ENCODE measurements around the gene CARMIL3. TPM values are rescaled to one million over a fixed set of nuclear protein-coding genes. Genes with fewer than 3 reads are reported as not detected.

The CARMIL3 gene
- total RNA-seq, 2 experiments from 2014 or later, result 0.43 to 0.56 TPM

DNA sequence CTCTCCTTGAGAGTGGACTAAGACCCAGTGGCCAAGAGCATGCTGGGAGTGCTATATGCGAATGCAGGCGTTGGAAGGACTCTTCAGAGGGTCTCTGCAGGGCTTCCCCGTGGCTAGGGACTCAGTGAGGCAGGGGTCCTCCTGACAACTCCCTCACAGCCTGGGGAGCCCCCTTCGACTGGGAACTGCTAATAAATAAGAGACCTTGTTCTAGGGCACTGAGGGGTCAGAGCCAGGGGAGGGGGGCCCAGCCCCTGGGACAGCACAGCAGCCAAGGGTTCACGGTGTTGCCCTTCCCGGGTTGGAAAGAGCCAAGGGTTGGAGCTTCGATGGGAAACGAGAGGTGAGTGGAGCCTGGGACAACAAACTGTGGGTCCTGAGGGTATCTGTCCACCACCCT, 13.6 kb downstream of the CARMIL3 start:
- Mint-ChIP-seq H3K4me3 (no peak overlapping the region), H3K27me3 (no peaks in the 10 kb centered on the region), H3K9me3 (no peaks in the 10 kb centered on the region), H3K27ac (no peak overlapping the region), H3K4me1 (no peaks in the 10 kb centered on the region), H3K36me3 (no peaks in the 10 kb centered on the region)
- DNase-seq, result no peak

DNA sequence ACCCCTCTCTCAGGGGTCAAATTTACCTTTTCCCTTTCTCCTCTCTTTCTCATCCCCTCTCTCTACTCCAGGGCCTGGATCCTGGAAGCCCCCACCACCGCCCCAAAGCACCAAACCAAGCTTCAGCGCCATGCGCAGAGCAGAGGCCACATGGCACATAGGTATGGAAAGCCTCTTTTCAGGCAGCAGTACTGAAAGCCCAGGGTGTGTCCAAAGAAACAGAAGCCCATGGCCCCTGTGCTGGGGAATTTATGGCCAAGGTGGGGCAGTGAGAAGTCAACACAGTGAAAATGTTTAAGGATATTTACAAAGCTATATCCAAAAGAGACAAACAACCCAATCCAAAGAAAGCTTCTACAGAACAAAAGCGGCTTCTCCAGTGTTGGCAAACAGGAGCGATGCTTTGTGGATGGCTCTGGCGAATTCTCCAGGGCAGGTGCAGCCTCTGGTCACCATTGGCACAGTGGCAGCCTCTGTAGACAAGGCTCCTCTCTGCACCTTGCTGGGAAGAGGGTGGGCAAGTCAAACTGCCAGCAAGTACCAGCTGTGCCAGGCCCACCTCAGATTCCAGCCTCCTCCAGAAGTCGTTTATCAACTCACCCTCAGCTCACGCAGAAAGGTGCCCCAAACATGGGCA, 14.8 kb downstream of the CARMIL3 start:
- Mint-ChIP-seq H3K4me1 (peaks cover 5% of the 10 kb centered on the region), H3K36me3 (no peaks in the 10 kb centered on the region), H3K4me3 (no peak overlapping the region), H3K9me3 (no peaks in the 10 kb centered on the region), H3K27me3 (no peaks in the 10 kb centered on the region), H3K27ac (no peak overlapping the region)
- no peak for DNase-seq

DNA sequence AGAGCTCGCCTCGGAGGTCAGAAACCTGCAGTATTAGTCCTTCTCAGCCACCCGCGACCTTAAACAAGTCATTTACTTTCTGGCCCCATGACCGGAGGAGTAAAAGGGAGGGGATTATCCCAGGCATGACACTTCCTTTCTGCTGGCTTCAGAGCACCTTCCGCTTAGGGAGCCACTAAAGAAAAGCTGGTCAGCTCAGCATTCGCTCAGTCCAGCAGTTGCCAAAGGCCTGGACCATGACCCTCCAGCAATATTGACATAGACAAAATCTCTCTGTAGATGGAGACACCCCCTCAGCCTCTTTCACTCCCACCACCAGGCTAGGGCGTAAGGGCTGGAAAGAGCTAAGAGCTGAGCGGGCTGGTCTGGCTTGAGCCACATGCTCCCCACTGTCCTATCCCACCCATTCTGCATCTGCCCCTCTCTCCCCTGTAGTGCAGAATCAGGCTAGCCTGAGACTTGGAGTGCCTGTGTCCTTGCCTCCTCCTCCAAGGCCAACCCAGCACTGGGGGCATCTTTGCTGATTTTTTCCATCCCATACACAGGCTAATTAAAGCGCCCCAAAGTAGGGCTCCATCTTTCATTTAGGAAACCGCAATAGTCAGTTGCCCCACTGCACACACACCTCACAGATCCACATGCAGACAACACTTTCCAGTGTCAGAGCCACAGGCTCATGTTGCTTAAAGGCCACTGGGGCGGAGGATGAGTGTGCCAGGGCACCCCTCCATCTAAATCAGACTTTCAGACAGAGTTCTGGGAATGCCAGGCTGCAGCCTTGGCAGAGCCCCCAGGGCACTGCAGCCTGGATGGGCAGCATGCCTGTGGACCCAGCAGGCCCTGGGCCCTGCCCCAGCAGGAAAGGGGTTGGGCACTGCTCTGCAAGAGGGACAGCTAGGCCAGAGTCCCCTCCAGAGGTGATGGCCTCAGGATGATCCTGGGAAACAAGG, 15.6 kb downstream of the CARMIL3 start:
- H3K9me3 Mint-ChIP-seq, result no peaks in the 10 kb centered on the region
- H3K4me3 Mint-ChIP-seq, result no peak overlapping the region
- no peaks in the 10 kb centered on the region for H3K36me3 Mint-ChIP-seq
- H3K27ac Mint-ChIP-seq, result no peak overlapping the region
- no peaks in the 10 kb centered on the region for H3K27me3 Mint-ChIP-seq
- H3K4me1 Mint-ChIP-seq, result peaks cover 5% of the 10 kb centered on the region
- DNase-seq, result no peak

DNA sequence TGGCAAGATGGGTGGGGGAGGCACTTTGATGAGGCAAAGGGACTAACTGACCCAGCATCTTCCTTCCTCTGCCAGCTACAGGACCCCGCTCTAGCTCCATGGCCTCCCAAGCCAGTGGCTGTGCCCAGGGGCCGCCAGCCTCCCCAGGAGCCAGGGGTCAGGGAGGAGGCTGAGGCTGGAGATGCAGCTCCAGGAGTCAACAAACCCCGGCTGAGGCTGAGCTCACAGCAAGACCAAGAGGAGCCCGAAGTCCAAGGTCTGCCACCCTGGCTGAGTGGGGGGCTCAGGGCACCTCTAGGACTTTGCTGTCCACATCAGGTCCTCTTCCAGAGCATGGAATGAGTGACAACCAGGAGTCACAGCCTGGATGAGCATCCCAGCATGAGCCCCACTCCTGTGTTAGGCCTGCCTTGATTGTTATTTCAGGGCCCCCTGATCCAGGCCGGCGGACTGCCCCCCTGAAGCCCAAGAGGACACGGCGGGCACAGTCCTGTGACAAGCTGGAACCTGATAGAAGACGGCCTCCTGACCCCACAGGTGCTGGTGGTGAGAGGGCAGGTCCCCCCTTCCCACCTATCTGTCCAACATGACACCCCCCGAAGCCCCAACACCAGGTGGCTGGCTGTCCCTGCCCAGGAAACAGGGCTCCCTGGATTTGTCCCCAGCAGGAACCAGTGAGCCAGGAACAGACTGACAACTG, 17.1 kb downstream of the CARMIL3 start:
- peaks cover 5% of the 10 kb centered on the region for H3K4me1 Mint-ChIP-seq

DNA sequence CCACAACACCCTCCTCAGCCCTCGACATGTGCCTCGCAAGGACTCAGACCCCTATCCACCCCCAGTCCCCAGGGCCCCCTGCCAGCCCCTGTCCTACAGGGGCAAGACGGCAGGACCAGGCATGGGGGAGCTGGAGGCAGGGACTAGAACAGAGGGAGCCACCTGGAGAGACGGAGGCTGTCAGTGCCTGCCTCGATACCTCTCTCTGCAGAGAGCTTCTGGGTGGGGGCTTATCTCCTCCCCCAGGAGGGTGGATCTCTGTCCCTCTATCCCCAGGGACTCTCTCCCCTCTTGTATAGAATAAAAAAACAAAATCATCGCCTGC, 17.6 kb downstream of the CARMIL3 start:
- Mint-ChIP-seq H3K27me3 (no peaks in the 10 kb centered on the region), H3K9me3 (no peaks in the 10 kb centered on the region), H3K4me3 (no peak overlapping the region), H3K36me3 (no peaks in the 10 kb centered on the region), H3K27ac (no peak overlapping the region), H3K4me1 (peaks cover 5% of the 10 kb centered on the region)
- no peak for DNase-seq

More for the DNA sequence above, 17.1 kb downstream of the CARMIL3 start:
- Mint-ChIP-seq H3K4me3 (no peak overlapping the region), H3K27ac (no peak overlapping the region), H3K27me3 (no peaks in the 10 kb centered on the region), H3K9me3 (no peaks in the 10 kb centered on the region), H3K36me3 (no peaks in the 10 kb centered on the region)
- no peak for DNase-seq

DNA sequence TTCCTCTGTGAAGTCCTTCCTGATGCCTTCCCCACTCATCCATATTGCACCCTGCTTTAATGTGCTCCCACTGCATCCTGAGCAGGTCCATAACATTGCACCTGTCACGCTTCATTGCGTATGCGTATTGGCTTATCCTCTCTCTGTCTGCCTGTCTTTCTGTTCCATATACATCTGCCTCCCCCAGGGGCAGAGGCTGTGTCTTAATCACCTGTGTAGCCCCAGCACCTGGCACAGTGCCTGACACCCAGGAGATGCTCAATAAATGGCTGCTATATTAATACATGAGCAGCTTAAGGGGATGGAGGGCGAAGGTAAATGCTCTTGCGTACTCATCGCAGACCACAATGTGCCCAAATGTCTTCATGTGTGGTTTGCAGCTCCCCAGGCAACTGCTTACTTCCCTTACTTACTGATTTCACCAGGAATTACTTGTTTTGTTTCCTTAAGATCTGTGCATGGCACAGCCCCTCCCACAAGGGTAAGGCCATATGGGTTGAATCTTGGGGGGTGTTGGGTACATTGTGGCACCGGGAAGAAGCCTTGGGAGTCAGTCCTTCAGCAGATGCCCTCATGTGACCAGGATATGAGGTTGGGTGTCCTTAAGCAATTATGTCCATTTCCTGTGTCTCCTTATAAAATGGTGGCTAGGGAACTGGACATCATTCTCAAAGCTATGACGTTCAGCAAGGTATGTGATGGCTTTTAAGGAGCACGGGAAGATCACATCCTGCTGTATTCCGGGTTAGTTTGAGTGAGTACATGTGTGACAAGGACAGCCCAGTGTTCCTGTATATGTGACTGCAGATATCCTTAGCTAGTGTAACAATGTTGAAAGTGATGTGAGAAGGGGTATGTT, 18.7 kb downstream of the CARMIL3 start:
- H3K27ac Mint-ChIP-seq, result no peak overlapping the region
- DNase-seq, result no peak
- H3K4me3 Mint-ChIP-seq, result no peak overlapping the region
- H3K9me3 Mint-ChIP-seq, result no peaks in the 10 kb centered on the region
- H3K4me1 Mint-ChIP-seq, result peaks cover 5% of the 10 kb centered on the region
- no peaks in the 10 kb centered on the region for H3K36me3 Mint-ChIP-seq
- H3K27me3 Mint-ChIP-seq, result no peaks in the 10 kb centered on the region

DNA sequence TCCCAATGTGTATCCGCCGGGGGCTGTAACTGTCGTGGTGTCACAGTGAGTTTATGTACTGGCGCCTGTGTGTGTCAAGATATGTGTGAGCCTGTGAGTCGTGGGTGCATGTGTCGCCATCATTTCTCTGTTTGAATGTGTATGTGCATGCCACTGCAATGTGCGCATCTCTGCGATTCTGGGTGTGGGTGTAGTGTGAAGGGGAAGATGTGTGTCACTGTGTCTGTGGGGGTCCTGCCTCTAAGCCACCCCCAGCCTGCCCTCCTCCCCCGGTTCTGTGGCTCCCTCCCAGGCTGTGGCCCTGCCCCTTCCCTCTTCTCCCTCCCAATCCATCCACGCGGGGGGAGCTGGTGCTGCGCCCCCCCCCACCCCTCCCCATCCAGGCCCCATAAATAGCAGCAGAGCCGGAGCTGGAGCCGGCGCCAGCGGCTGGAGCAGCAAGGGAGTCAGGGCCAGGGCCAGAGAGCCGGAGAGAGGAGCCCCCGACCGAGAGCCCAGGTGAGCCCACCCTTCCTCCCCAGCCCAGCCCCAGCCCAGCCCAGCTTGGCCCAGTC, 19.4 kb downstream of the CARMIL3 start, which contains the start of gene CPNE6:
Gene CPNE6, plus strand, starts transcription at position 419 of the 554 bp plus-strand sequence. CDS start 1,375 bp downstream, outside the sequence.
- DNase-seq, result peak; percentile 45
- Mint-ChIP-seq H3K4me3 (no peak within 1 kb of the TSS), H3K9me3 (no peaks in the 10 kb centered on the region), H3K27ac (no peak within 1 kb of the TSS), H3K27me3 (no peaks in the 10 kb centered on the region), H3K4me1 (peaks cover 7% of the 10 kb centered on the region), H3K36me3 (no peaks in the 10 kb centered on the region)

DNA sequence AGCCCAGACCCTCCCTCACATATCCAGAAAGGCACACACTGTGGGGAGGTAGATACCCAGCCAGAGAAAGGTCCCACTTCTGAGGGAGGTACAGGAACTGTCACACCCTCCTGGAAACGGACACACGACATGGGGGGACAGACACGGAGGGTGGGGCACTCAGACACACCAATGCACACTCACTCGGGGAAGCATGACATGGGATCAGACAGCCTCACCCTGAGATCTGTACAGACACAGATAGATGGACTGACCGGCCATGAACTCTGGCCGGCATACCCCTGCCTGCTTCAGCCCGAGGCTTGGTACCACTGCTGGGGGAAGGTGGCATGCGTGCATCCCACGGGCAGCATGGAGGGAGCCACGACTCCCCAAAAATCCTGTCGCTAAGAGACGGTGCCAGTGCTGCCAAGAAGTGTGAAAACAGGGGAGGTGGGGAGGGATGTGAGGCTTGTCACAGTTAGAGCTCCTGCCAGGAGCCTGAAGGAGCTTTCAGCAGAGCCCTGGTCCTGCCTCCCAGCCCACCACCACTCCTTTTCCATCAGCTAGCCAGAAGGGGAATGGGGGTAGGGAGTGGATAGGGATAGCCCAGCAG, 20.1 kb downstream of the CARMIL3 start:
- Mint-ChIP-seq H3K4me1 (peaks cover 7% of the 10 kb centered on the region), H3K36me3 (no peaks in the 10 kb centered on the region), H3K27me3 (no peaks in the 10 kb centered on the region), H3K4me3 (no peak overlapping the region), H3K27ac (no peak overlapping the region), H3K9me3 (no peaks in the 10 kb centered on the region)
- no peak for DNase-seq

DNA sequence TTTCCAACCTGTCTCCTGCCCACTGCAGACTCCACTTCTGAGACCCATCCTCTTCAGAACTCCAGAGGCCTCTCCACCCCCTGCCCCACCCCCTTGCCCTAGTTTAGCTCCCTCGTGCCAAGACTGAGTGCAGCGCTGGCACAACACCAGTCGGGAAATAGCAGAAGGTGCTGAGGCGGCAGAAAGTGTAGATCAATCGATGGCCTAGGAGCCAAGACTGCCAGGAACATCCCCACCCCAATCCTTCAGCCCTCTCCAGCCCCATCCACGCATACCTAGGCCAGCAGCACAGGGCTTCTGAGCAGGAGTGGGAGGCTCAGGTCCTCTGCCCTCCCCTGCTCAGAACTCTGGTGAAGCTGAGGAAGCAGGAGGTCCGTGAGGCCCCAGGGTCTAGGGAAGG, 20.6 kb downstream of the CARMIL3 start:
- Mint-ChIP-seq H3K36me3 (no peaks in the 10 kb centered on the region), H3K4me3 (no peak overlapping the region), H3K27ac (no peak overlapping the region)

DNA sequence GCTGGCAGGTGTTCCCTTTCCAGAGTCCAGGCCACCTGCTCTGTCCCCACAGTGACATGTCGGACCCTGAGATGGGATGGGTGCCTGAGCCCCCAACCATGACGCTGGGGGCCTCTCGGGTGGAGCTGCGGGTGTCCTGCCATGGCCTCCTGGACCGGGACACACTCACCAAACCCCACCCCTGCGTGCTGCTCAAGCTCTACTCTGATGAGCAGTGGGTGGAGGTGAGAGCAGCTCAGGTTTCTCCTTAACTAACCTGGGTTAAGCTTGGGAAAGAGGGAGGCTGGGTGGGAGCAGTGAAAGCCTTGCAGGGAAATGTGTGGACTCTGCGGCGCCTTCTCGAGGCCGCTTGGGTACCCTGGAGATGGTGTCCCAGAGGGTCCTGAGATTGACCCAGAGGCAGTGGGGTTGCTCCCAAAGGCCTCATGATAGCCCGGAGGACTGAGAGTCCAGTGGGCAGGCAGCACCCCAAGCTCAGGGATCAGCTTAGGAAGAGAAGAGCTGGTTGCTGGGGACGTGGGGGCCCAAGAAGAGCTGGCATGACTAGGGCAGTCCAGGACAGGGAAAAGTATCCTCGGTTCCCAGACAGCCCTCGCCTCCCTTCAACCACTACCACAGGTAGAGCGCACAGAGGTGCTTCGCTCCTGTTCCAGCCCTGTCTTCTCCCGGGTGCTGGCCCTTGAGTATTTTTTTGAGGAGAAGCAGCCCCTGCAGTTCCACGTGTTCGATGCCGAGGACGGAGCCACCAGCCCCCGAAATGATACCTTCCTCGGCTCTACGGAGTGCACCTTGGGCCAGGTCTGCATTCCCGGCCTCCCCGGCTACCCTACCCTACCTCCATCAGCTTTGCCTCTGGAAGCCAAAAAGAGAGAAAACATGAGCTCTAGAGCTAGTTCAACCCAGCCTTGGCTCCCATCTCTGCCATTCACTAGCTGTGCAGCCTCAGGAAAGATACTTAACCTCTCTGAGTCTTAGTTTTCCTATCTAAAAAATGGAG, 21.4 kb downstream of the CARMIL3 start:
- Mint-ChIP-seq H3K27ac (no peak overlapping the region), H3K9me3 (no peaks in the 10 kb centered on the region)

More for the DNA sequence above, 20.6 kb downstream of the CARMIL3 start:
- no peaks in the 10 kb centered on the region for H3K9me3 Mint-ChIP-seq
- H3K4me1 Mint-ChIP-seq, result peaks cover 7% of the 10 kb centered on the region
- no peak for DNase-seq
- H3K27me3 Mint-ChIP-seq, result no peaks in the 10 kb centered on the region

DNA sequence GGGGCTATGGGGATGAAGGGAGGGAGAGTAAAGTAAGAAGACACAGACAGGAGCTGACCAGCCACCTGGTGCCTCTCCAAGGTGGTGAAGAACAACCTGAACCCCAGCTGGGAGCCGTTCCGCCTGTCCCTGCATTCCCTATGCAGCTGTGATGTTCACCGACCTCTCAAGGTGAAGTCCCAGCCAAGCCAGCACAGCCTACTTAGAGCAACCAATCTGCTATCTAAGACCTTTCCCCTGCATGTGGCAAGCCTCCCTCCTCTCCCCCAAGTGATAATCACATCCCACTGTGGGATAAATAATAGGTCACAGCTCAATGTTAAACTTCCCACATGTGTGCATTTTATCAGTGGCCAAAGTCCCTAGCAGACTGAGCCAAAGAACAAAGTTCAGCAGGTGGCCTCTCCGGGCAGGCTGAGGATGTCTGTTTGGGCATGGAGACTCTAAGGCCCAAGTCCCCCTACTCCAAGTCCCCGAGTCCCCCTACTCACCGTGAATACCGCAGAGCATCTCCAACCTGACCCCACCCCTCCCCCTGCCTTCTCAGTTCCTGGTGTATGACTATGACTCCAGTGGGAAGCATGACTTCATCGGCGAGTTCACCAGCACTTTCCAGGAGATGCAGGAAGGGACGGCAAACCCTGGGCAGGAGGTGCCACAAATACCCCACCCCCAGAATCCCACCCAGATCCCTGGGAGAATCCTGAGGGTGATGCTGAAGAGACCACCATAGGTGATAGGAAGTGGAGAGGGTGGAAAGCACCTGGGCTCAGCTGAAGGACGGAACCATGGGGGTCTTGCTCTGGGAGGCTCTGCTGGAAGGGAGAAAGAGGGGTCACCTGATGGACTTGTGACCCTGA, 23.0 kb downstream of the CARMIL3 start:
- Mint-ChIP-seq H3K27ac (no peak overlapping the region), H3K4me3 (no peak overlapping the region)

More for the DNA sequence above, 21.4 kb downstream of the CARMIL3 start:
- Mint-ChIP-seq H3K36me3 (no peaks in the 10 kb centered on the region), H3K4me1 (peaks cover 7% of the 10 kb centered on the region), H3K4me3 (no peak overlapping the region), H3K27me3 (no peaks in the 10 kb centered on the region)
- no peak for DNase-seq

DNA sequence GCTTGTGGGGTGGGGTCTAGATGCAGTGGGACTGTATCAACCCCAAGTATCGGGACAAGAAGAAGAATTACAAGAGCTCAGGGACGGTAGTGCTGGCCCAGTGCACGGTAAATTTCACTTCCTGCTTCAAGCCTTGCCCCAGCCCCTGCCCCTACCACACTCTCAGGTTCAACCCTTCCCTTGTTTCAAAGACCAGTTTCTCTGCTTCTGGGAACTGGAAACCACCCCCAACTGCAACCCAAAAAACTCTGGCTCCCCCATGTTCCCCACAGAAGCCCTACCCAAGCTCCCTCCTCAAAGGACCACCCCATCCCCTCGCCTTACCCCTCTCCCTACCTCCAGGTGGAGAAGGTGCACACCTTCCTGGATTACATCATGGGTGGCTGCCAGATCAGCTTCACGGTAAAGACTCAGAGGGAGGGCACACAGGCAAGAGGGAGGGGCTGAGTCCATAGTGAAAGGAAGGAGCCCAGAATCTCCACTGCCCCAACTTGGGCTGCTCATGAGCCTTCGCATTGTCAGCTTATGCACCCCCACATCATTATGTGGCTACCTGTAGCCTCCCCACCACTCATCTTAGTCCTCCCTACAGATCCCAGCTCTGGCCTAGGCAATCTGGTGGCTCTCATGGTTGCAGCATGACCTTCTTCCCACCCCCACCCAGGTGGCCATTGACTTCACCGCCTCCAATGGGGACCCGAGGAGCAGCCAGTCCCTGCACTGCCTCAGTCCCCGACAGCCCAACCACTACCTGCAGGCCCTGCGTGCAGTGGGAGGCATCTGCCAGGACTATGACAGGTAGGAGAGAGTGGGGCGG, 23.9 kb downstream of the CARMIL3 start:
- peaks cover 14% of the 10 kb centered on the region for H3K4me1 Mint-ChIP-seq
- no peaks in the 10 kb centered on the region for H3K9me3 Mint-ChIP-seq
- no peaks in the 10 kb centered on the region for H3K27me3 Mint-ChIP-seq
- H3K4me3 Mint-ChIP-seq, result no peak overlapping the region
- no peaks in the 10 kb centered on the region for H3K36me3 Mint-ChIP-seq
- DNase-seq, result no peak
- H3K27ac Mint-ChIP-seq, result no peak overlapping the region

More for the DNA sequence above, 23.0 kb downstream of the CARMIL3 start:
- peaks cover 7% of the 10 kb centered on the region for H3K4me1 Mint-ChIP-seq
- H3K9me3 Mint-ChIP-seq, result no peaks in the 10 kb centered on the region
- no peaks in the 10 kb centered on the region for H3K36me3 Mint-ChIP-seq
- no peaks in the 10 kb centered on the region for H3K27me3 Mint-ChIP-seq
- no peak for DNase-seq

Data from activated naive CD8-positive, alpha-beta T cell treated with anti-CD3 and anti-CD28 coated beads for 36 hours (primary cell).